SK-N-SH (cell line): ENCODE results near the gene SYNM. TPM values are rescaled to one million over a fixed set of nuclear protein-coding genes. Genes with fewer than 3 reads are reported as not detected.

Source experiments
- CTCF ChIA-PET: fragments of 300-600, 350-600 bp; formaldehyde crosslinking; extraction: SDS; loops from one replicate; lab custom pipeline; 2021; lab: Yijun Ruan, JAX
- POLR2A ChIA-PET: fragments of 350-600 bp; sonication (Branson Sonifier 250); formaldehyde crosslinking; extraction: SDS; loops from one replicate; lab custom pipeline; 2020; ENCODE audit warnings: antibody characterized with exemption, inconsistent platforms; lab: Yijun Ruan, JAX
- DNase-seq: peaks from one replicate; pipeline ENCODE4 v3.0.0; 2012
- H2AFZ ChIP-seq: fragments of 200-600 bp; sonication (generic); 2 replicates; pipeline ENCODE4 v1.8.1; 2016; ENCODE audit warnings: antibody characterized with exemption, mild to moderate bottlenecking, low read depth
- H3F3A ChIP-seq: fragments of 200-600 bp; sonication (generic); replicated peaks from 2 replicates; pipeline ENCODE3; 2016; ENCODE audit warnings: antibody characterized with exemption, mild to moderate bottlenecking; ENCODE audit not compliant: insufficient read depth
- H3K27ac ChIP-seq, 2 experiments: fragments of 200-500 bp in 1 of 2; fragments of 200-600 bp in 1 of 2; sonication (Bioruptor generic) in 1 of 2; sonication (generic), shearing (Covaris generic) in 1 of 2; 2 replicates each; pipeline versions ENCODE4 v1.5.1 to v1.6.1; 2014 to 2016; ENCODE audit warnings: low read depth in 2 of 2, inconsistent platforms in 1 of 2, low read length in 1 of 2, mild to moderate bottlenecking in 1 of 2, mixed read lengths in 1 of 2
- H3K27me3 ChIP-seq: fragments of 200-600 bp; sonication (generic), shearing (Covaris generic); 2 replicates; pipeline ENCODE4 v1.6.1; 2016; ENCODE audit warnings: mixed run types; ENCODE audit not compliant: insufficient read depth
- H3K36me3 ChIP-seq, 2 experiments: fragments of 200-500 bp in 1 of 2; fragments of 200-600 bp in 1 of 2; sonication (Bioruptor generic) in 1 of 2; sonication (generic) in 1 of 2; replicated peaks in 1 of 2; 2 replicates each; pipeline versions ENCODE3 to v1.5.1; 2014 to 2016; ENCODE audit warnings: low read length in 1 of 2, mild to moderate bottlenecking in 1 of 2; ENCODE audit not compliant: insufficient read depth in 2 of 2, control insufficient read depth in 1 of 2
- H3K4me1 ChIP-seq, 2 experiments: fragments of 200-500 bp in 1 of 2; fragments of 200-600 bp in 1 of 2; sonication (Bioruptor generic) in 1 of 2; sonication (generic), shearing (Covaris generic) in 1 of 2; 2 replicates each; pipeline versions ENCODE4 v1.5.1 to v1.6.1; 2014 to 2016; ENCODE audit warnings: low read depth in 1 of 2, low read length in 1 of 2, mixed run types in 1 of 2; ENCODE audit not compliant: insufficient read depth in 2 of 2, control insufficient read depth in 1 of 2
- H3K4me2 ChIP-seq: fragments of 200-600 bp; sonication (generic), shearing (Covaris generic); 2 replicates; pipeline ENCODE4 v1.6.1; 2017; ENCODE audit warnings: mixed run types
- H3K4me3 ChIP-seq, 2 experiments: fragments of 200-500 bp in 1 of 2; fragments of 200-600 bp in 1 of 2; sonication (Bioruptor generic) in 1 of 2; sonication (generic), shearing (Covaris generic) in 1 of 2; 2 replicates each; pipeline versions ENCODE4 v1.5.1 to v1.8.1; 2014 to 2016; ENCODE audit warnings: low read depth in 2 of 2, inconsistent platforms in 1 of 2, low read length in 1 of 2, mild to moderate bottlenecking in 1 of 2, mixed read lengths in 1 of 2, moderate library complexity in 1 of 2
- H3K79me2 ChIP-seq: fragments of 200-600 bp; sonication (generic); 2 replicates; pipeline ENCODE4 v1.8.1; 2017; ENCODE audit warnings: mild to moderate bottlenecking; ENCODE audit not compliant: insufficient read depth
- H3K9ac ChIP-seq: fragments of 200-600 bp; sonication (generic); 2 replicates; pipeline ENCODE4 v1.6.1; 2017; ENCODE audit warnings: mixed run types
- H3K9me2 ChIP-seq: fragments of 200-600 bp; sonication (generic); 2 replicates; pipeline ENCODE4 v1.6.1; 2017; ENCODE audit warnings: mixed run types
- H3K9me3 ChIP-seq: fragments of 200-600 bp; sonication (generic); 2 replicates; pipeline ENCODE4 v1.6.1; 2017; ENCODE audit warnings: mixed run types, mild to moderate bottlenecking, moderate library complexity
- H4K20me1 ChIP-seq: fragments of 200-600 bp; sonication (generic); 2 replicates; pipeline ENCODE4 v1.6.1; 2017; ENCODE audit warnings: mild to moderate bottlenecking, mixed run types; ENCODE audit not compliant: insufficient read depth
- EP300 ChIP-seq, 2 experiments: IDR thresholded peaks; 2 replicates each; pipeline versions ENCODE4 v1.4.0 to v1.6.1; 2012; ENCODE audit warnings: borderline replicate concordance in 1 of 2, low read depth in 1 of 2, low read length in 1 of 2
- EZH2phosphoT487 ChIP-seq: fragments of 200-600 bp; sonication (generic); IDR thresholded peaks from 2 replicates; pipeline ENCODE4 v1.6.1; 2017; ENCODE audit warnings: low read depth, mixed run types, mild to moderate bottlenecking, antibody characterized with exemption, moderate library complexity, borderline replicate concordance
- JUND ChIP-seq: IDR thresholded peaks from 2 replicates; pipeline ENCODE4 v1.4.0; 2012
- NFIC ChIP-seq: IDR thresholded peaks from 2 replicates; pipeline ENCODE4 v1.4.0; 2012; ENCODE audit warnings: borderline replicate concordance
- PBX3 ChIP-seq: IDR thresholded peaks from 2 replicates; pipeline ENCODE4; 2012
- REST ChIP-seq: IDR thresholded peaks from 2 replicates; pipeline ENCODE4 v1.6.1; 2012; ENCODE audit warnings: mild to moderate bottlenecking, low read depth, low read length, moderate library complexity
- TCF12 ChIP-seq: IDR thresholded peaks from 2 replicates; pipeline ENCODE4 v1.4.0; 2012
- WGBS: methylation state at CpG from one replicate; pipeline ENCODE4 v1.1.6; 2017; ENCODE audit warnings: low lambda C conversion rate; 5-methylcytosine and 5-hydroxymethylcytosine counted together
- polyA plus RNA-seq, 3 experiments: library from polyadenylated mRNA; depleted of rRNA; stranded (reverse); fragments of >200 nt; gene quantifications; 2 replicates each; pipeline ENCODE4 v1.2.3, GENCODE V29; 2012

SYNM gene
- polyA plus RNA-seq, 1 of the 3 experiments (the other 2 are of a cell fraction): 5.0 TPM

- Histone ChIP-seq H3F3A (no peaks in the 10 kb centered on the region), H3K79me2 (no peaks in the 10 kb centered on the region), H3K27me3 (no peaks in the 10 kb centered on the region), H3K4me3 (no peak overlapping the region), H3K36me3 (no peaks in the 10 kb centered on the region), H4K20me1 (no peaks in the 10 kb centered on the region), H3K27ac (no peak overlapping the region), H2AFZ (no peak overlapping the region), H3K4me1 (no peaks in the 10 kb centered on the region; a peak in 1 of 4 replicates), H3K9ac (no peak overlapping the region), H3K9me3 (no peaks in the 10 kb centered on the region), H3K4me2 (no peak overlapping the region), H3K9me2 (no peaks in the 10 kb centered on the region)
- DNase-seq: no peak
- TF ChIP-seq EZH2phosphoT487: no peak
- TF ChIP-seq REST: no peak
- no peak for TF ChIP-seq JUND
- TF ChIP-seq PBX3: no peak
- TF ChIP-seq TCF12: no peak
- POLR2A ChIA-PET: no interaction called here
- WGBS: 76% methylated on average over 5 of the region's 5 CpGs
- CTCF ChIA-PET: interaction anchor here (0.9 to 2.6 kb wide), 9 partner anchors 12 to 634 kb away, joined by 3 to 20 read pairs (median 5); no protein-coding TSS in a partner anchor
Observed at GRCh38 chr15:99062226-99062625, 42.7 kb upstream of the SYNM start.

GRCh38 chr15:99068186-99068585, 36.7 kb upstream of the SYNM start:
- no peak for TF ChIP-seq NFIC
- TF ChIP-seq EP300 (IDR thresholded peaks at IDR 0.05; ENCODE audit: borderline replicate concordance in 1 of 2, low read depth in 1 of 2, low read length in 1 of 2): no peak
- TF ChIP-seq, all 33 proteins: peak for 0
- Histone ChIP-seq H3K36me3 (no peaks in the 10 kb centered on the region), H3K79me2 (no peaks in the 10 kb centered on the region), H4K20me1 (no peaks in the 10 kb centered on the region), H3K9ac (no peak overlapping the region), H3F3A (no peaks in the 10 kb centered on the region), H3K4me3 (no peak overlapping the region), H3K9me3 (no peaks in the 10 kb centered on the region), H3K27ac (no peak overlapping the region), H3K4me1 (no peaks in the 10 kb centered on the region; a peak in 1 of 4 replicates), H3K9me2 (no peaks in the 10 kb centered on the region), H3K4me2 (no peak overlapping the region), H3K27me3 (no peaks in the 10 kb centered on the region), H2AFZ (no peak overlapping the region)
- CTCF ChIA-PET: interaction anchor here (0.7 to 3.5 kb wide), 9 partner anchors 8 to 688 kb away, joined by 3 to 23 read pairs (median 4); no protein-coding TSS in a partner anchor
- WGBS: 80% methylated on average over 6 of the region's 6 CpGs
- DNase-seq: no peak
- POLR2A ChIA-PET: no interaction called here
